ENCODE measurements around the gene LOXL4.

LOXL4 gene

DNA sequence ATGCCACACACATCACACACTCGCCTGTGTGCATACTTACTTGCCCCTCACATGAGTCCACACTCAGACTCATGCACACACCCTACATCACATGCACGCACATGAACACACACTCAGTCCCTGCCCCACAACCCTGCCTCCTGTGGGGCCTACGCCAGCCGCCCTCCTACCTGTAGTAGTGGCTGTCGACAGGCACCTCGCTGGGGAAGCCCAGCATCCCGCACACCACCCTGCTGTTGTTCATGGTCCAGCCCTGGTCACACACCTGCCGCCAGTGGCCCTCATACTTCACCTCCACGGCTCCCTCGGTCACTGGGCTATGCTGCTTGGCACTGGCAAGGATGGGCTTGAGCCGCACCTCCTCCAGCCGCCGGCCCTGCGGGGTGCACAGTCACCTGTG is 7.2 kb downstream of the LOXL4 start:
- Histone ChIP-seq H2BK120ac (ENCODE audit: low read depth, low read length) (no peak overlapping the region), H3K4ac (ENCODE audit: low read depth, low read length) (no peak overlapping the region), H3K18ac (ENCODE audit: low read length) (no peak overlapping the region), H3K27me3 (ENCODE audit: insufficient read depth, low read length, poor library complexity) (no peaks in the 10 kb centered on the region), H2AK5ac (ENCODE audit: low read length) (no peak overlapping the region), H4K5ac (ENCODE audit: low read length) (no peak overlapping the region), H3K36me3 (ENCODE audit: control insufficient read depth, insufficient read depth, low read length) (no peaks in the 10 kb centered on the region), H3K23ac (ENCODE audit: low read length) (no peak overlapping the region), H3K27ac (ENCODE audit: low read depth, low read length) (no peak overlapping the region), H3K79me2 (ENCODE audit: control insufficient read depth, insufficient read depth, low read length) (no peaks in the 10 kb centered on the region), H3K79me1 (ENCODE audit: low read length) (no peaks in the 10 kb centered on the region), H3K56ac (ENCODE audit: low read length) (no peak overlapping the region), H4K8ac (ENCODE audit: low read depth, low read length) (no peak overlapping the region), H3K4me2 (ENCODE audit: low read length) (no peak overlapping the region), H2BK15ac (replicated peaks; ENCODE audit: low read depth) (no peak overlapping the region), H3K9ac (ENCODE audit: low read length) (no peak overlapping the region), H2BK5ac (ENCODE audit: low read length) (no peak overlapping the region), H3K4me1 (ENCODE audit: control insufficient read depth, low read depth, low read length) (no peaks in the 10 kb centered on the region), H3K4me3 (ENCODE audit: low read length) (no peak overlapping the region)
- WGBS (ENCODE audit: extremely low coverage, insufficient coverage, low lambda C conversion rate): no CpG with 5 or more reads among the region's 14 CpGs
- no peak for DNase-seq

DNA sequence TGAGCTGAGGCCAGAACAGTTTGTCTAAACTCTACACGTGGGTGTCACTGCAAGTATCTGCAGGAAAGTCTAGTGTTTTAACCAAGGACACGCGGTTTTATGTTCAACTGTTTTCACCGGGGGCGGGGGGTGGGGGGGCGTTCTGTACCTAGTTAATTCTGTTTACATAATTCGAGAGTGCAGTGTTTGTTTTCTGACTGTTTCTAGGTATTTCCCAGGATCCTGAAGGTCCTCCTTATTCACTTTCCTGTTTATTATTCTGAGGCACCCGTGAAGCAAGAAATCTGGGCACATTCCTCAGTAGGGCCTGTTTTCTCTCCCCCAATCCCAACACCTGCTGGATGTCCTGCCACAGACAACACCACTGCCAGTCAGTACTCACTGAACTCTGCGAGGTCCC is 7.6 kb downstream of the LOXL4 start:
- Histone ChIP-seq H3K4me3 (ENCODE audit: low read length) (no peak overlapping the region), H3K9ac (ENCODE audit: low read length) (no peak overlapping the region), H3K23ac (ENCODE audit: low read length) (no peak overlapping the region), H3K36me3 (ENCODE audit: control insufficient read depth, insufficient read depth, low read length) (no peaks in the 10 kb centered on the region), H4K8ac (ENCODE audit: low read depth, low read length) (no peak overlapping the region), H3K27me3 (ENCODE audit: insufficient read depth, low read length, poor library complexity) (no peaks in the 10 kb centered on the region), H3K56ac (ENCODE audit: low read length) (no peak overlapping the region), H3K18ac (ENCODE audit: low read length) (no peak overlapping the region), H3K27ac (ENCODE audit: low read depth, low read length) (no peak overlapping the region), H3K4ac (ENCODE audit: low read depth, low read length) (no peak overlapping the region), H3K4me2 (ENCODE audit: low read length) (no peak overlapping the region), H3K79me1 (ENCODE audit: low read length) (no peaks in the 10 kb centered on the region), H2BK120ac (ENCODE audit: low read depth, low read length) (no peak overlapping the region), H4K5ac (ENCODE audit: low read length) (no peak overlapping the region), H3K4me1 (ENCODE audit: control insufficient read depth, low read depth, low read length) (no peaks in the 10 kb centered on the region), H3K79me2 (ENCODE audit: control insufficient read depth, insufficient read depth, low read length) (no peaks in the 10 kb centered on the region), H2BK15ac (replicated peaks; ENCODE audit: low read depth) (no peak overlapping the region), H2BK5ac (ENCODE audit: low read length) (no peak overlapping the region), H2AK5ac (ENCODE audit: low read length) (no peak overlapping the region)
- DNase-seq: no peak
- no CpG with 5 or more reads among the region's 9 CpGs for WGBS (ENCODE audit: extremely low coverage, insufficient coverage, low lambda C conversion rate)

- Histone ChIP-seq H3K9ac (ENCODE audit: low read length) (no peak overlapping the region), H3K56ac (ENCODE audit: low read length) (no peak overlapping the region), H3K18ac (ENCODE audit: low read length) (no peak overlapping the region), H3K4ac (ENCODE audit: low read depth, low read length) (no peak overlapping the region), H3K4me3 (ENCODE audit: low read length) (no peak overlapping the region), H3K23ac (ENCODE audit: low read length) (no peak overlapping the region), H3K79me2 (ENCODE audit: control insufficient read depth, insufficient read depth, low read length) (no peaks in the 10 kb centered on the region), H4K5ac (ENCODE audit: low read length) (no peak overlapping the region), H4K8ac (ENCODE audit: low read depth, low read length) (no peak overlapping the region), H3K27me3 (ENCODE audit: insufficient read depth, low read length, poor library complexity) (no peaks in the 10 kb centered on the region), H3K4me2 (ENCODE audit: low read length) (no peak overlapping the region), H3K79me1 (ENCODE audit: low read length) (no peaks in the 10 kb centered on the region), H3K36me3 (ENCODE audit: control insufficient read depth, insufficient read depth, low read length) (no peaks in the 10 kb centered on the region), H2BK5ac (ENCODE audit: low read length) (no peak overlapping the region), H2AK5ac (ENCODE audit: low read length) (no peak overlapping the region), H2BK120ac (ENCODE audit: low read depth, low read length) (no peak overlapping the region), H3K4me1 (ENCODE audit: control insufficient read depth, low read depth, low read length) (no peaks in the 10 kb centered on the region), H3K27ac (ENCODE audit: low read depth, low read length) (no peak overlapping the region), H2BK15ac (replicated peaks; ENCODE audit: low read depth) (no peak overlapping the region)
- no CpG with 5 or more reads among the region's 14 CpGs for WGBS (ENCODE audit: extremely low coverage, insufficient coverage, low lambda C conversion rate)
- no peak for DNase-seq
Measured at GRCh38 chr10:98259606-98260315, 8.2 kb downstream of the LOXL4 start.

DNA sequence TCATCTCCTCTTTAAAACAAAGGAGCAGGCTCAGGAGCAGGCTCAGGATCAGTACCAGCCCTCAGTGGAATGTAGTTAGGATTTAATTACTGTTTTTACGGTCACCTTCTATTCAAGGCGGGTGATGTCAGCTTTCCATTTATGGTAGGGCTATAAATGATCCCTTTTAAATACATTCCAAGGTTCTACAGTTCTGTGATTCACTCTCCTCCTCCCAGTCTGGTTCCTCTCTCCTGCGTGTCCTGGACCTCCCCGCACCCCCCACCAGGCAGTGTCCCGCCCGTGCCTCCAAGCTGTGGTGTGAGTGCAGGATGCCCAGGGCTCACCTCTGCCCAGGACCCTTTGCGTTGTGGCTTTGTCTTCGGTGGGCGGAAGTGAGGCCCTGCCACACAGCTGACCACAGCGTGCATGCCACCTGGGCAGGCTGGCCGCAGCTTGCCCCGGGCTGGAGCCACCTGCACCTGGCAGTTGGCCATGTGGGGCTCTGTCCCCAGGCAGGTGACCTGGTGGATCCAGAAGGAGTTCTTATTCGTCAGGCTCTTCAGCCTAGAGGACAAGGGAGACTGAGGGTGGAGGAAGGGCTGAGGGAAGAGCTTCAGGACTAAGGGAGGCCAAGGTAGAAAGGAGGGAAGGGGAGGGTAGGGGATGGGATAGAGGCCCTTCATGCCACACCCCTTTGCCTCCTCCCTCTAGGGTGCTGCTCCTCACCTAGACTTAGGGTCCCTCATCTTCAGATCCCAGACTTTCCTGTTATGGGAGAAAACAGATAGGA is 9.1 kb downstream of the LOXL4 start:
- H3K36me3 ChIP-seq (ENCODE audit: control insufficient read depth, insufficient read depth, low read length): no peaks in the 10 kb centered on the region
- H4K8ac ChIP-seq (ENCODE audit: low read depth, low read length): no peak overlapping the region
- no peak overlapping the region for H2BK120ac ChIP-seq (ENCODE audit: low read depth, low read length)
- H3K79me1 ChIP-seq (ENCODE audit: low read length): no peaks in the 10 kb centered on the region
- no peak for DNase-seq
- no peak overlapping the region for H3K23ac ChIP-seq (ENCODE audit: low read length)
- no peaks in the 10 kb centered on the region for H3K4me1 ChIP-seq (ENCODE audit: control insufficient read depth, low read depth, low read length)
- no peak overlapping the region for H3K27ac ChIP-seq (ENCODE audit: low read depth, low read length)
- H2BK15ac ChIP-seq (replicated peaks; ENCODE audit: low read depth): no peak overlapping the region
- WGBS (ENCODE audit: extremely low coverage, insufficient coverage, low lambda C conversion rate): no CpG with 5 or more reads among the region's 13 CpGs
- H3K4me2 ChIP-seq (ENCODE audit: low read length): no peak overlapping the region
- H3K56ac ChIP-seq (ENCODE audit: low read length): no peak overlapping the region
- H2AK5ac ChIP-seq (ENCODE audit: low read length): no peak overlapping the region
- H2BK5ac ChIP-seq (ENCODE audit: low read length): no peak overlapping the region
- no peaks in the 10 kb centered on the region for H3K79me2 ChIP-seq (ENCODE audit: control insufficient read depth, insufficient read depth, low read length)
- H4K5ac ChIP-seq (ENCODE audit: low read length): no peak overlapping the region
- no peaks in the 10 kb centered on the region for H3K27me3 ChIP-seq (ENCODE audit: insufficient read depth, low read length, poor library complexity)
- no peak overlapping the region for H3K4ac ChIP-seq (ENCODE audit: low read depth, low read length)
- no peak overlapping the region for H3K9ac ChIP-seq (ENCODE audit: low read length)
- no peak overlapping the region for H3K4me3 ChIP-seq (ENCODE audit: low read length)
- no peak overlapping the region for H3K18ac ChIP-seq (ENCODE audit: low read length)

DNA sequence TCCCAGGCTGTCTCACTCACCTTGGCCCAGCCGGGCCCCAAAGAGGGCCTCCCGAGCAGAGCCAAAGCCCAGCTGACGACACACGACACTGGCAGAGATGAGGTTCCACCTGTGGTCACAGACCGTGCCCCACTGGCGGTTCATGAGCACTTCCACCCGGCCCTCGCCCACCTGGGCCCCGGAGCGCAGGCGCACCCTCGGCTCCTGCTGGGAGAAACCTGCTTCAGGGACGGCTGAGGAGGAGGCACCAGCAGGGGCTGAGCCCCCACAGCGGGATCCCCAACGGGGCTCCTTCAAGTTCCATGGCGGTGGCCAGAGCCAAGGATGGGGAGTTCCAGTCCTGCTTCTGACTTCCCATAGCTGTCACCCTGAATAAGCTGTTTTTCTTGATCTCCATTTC is 10.0 kb downstream of the LOXL4 start:
- no peak overlapping the region for H3K56ac ChIP-seq (ENCODE audit: low read length)
- H3K9ac ChIP-seq (ENCODE audit: low read length): no peak overlapping the region
- no peak overlapping the region for H2BK5ac ChIP-seq (ENCODE audit: low read length)
- no peak overlapping the region for H3K4ac ChIP-seq (ENCODE audit: low read depth, low read length)
- H2AK5ac ChIP-seq (ENCODE audit: low read length): no peak overlapping the region
- no peaks in the 10 kb centered on the region for H3K79me1 ChIP-seq (ENCODE audit: low read length)
- H3K79me2 ChIP-seq (ENCODE audit: control insufficient read depth, insufficient read depth, low read length): no peaks in the 10 kb centered on the region
- H3K4me2 ChIP-seq (ENCODE audit: low read length): no peak overlapping the region
- no peak overlapping the region for H3K18ac ChIP-seq (ENCODE audit: low read length)
- H3K27me3 ChIP-seq (ENCODE audit: insufficient read depth, low read length, poor library complexity): no peaks in the 10 kb centered on the region
- H4K8ac ChIP-seq (ENCODE audit: low read depth, low read length): no peak overlapping the region
- no peak overlapping the region for H3K4me3 ChIP-seq (ENCODE audit: low read length)
- H4K5ac ChIP-seq (ENCODE audit: low read length): no peak overlapping the region
- no peak overlapping the region for H2BK15ac ChIP-seq (replicated peaks; ENCODE audit: low read depth)
- no peak overlapping the region for H3K27ac ChIP-seq (ENCODE audit: low read depth, low read length)
- H3K36me3 ChIP-seq (ENCODE audit: control insufficient read depth, insufficient read depth, low read length): no peaks in the 10 kb centered on the region
- H2BK120ac ChIP-seq (ENCODE audit: low read depth, low read length): no peak overlapping the region
- H3K23ac ChIP-seq (ENCODE audit: low read length): no peak overlapping the region
- no CpG with 5 or more reads among the region's 16 CpGs for WGBS (ENCODE audit: extremely low coverage, insufficient coverage, low lambda C conversion rate)
- no peak for DNase-seq
- no peaks in the 10 kb centered on the region for H3K4me1 ChIP-seq (ENCODE audit: control insufficient read depth, low read depth, low read length)

Data from mesendoderm (in vitro differentiated cells).